IPS DF 19.7 (cell line): ENCODE measurements around the gene IFNGR1.
"Not testable (repeated sequence)": the region's sequence is repeated elsewhere in the genome, so short reads cannot be mapped to it uniquely, and the experiment has no call there.

ENCODE experiments used
- DNase-seq: peaks from one replicate; pipeline ENCODE4 v3.0.0-alpha.2; 2013; ENCODE audit warnings: low read depth, low spot score

The IFNGR1 gene

GRCh38 chr6:137218917-137219663 is at the start of gene IFNGR1:
TSS of gene IFNGR1 (minus strand) at chr6:137219385. CDS start at chr6:137219327, 58 bp downstream.
- DNase-seq, result peak; percentile 47

- no peak for DNase-seq
These were observed 49.7 kb upstream of the IFNGR1 start for GRCh38 chr6:137268911-137269310.

DNA sequence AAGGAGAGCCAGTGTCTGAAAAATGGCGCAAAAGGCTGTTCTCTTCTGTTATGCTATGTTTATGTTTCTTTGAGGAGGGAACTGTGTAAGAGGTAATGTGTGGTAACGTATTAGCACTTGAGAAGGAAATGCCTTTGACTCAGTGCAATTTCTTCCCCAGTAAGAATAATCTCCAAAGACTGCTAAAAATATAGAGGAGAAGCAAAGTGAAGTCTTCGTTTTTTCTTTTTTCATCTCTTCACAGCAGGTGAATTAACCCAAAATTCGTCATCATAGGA is 47.1 kb upstream of the IFNGR1 start:
- DNase-seq, result no peak

- DNase-seq, result no peak
These were observed 46.5 kb upstream of the IFNGR1 start for GRCh38 chr6:137265561-137266308.

GRCh38 chr6:137264311-137265075 is 45.3 kb upstream of the IFNGR1 start:
- DNase-seq, result no peak

GRCh38 chr6:137261761-137262160 is 42.6 kb upstream of the IFNGR1 start:
- no peak for DNase-seq

- DNase-seq, result no peak
These were observed 42.2 kb upstream of the IFNGR1 start for GRCh38 chr6:137261361-137261760.

DNA sequence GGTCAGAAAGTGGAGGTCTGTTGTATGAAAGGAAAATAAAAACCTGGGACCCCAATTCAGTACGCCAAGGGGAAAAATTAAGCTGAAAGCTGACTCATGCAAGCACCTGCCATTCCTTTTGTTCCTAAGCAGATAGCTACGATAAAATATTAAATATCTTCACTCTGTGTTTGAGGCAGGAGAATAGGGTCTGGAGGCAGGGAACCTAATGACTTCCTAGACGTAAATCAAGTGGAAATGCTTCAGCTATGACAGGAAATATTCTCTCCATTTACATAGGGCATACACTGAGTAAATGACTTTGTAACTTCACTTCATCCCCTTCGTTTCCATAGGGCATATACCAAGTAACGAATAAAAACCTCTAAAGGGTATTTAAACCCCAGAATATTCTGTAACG is 41.0 kb upstream of the IFNGR1 start:
- no peak for DNase-seq

GRCh38 chr6:137259349-137259748 is 40.2 kb upstream of the IFNGR1 start:
- no peak for DNase-seq

- DNase-seq, result no peak
These were observed 39.0 kb upstream of the IFNGR1 start for GRCh38 chr6:137258170-137258569.

GRCh38 chr6:137256350-137257103 is 37.3 kb upstream of the IFNGR1 start:
- DNase-seq, result no peak

DNA sequence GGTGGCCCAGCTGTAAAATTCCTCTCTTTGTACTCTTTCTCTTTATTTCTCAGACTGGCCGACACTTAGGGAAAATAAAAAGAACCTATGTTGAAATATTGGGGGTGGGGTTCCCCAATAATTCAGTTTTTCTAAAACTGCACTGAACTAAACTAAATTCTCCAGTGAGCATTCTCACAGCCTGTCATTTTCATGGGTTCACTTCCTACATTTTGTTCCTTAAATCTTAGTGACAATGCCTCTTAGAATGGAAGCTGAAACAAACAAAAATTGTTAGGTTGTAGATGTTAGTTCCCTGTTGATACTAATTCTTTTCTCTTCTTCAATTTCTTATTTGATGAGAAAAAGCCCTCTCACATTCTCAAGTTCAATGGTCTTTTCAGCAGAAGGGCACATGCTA is 35.8 kb upstream of the IFNGR1 start:
- DNase-seq, result no peak

- DNase-seq, result not testable (repeated sequence)
These were observed 35.2 kb upstream of the IFNGR1 start for GRCh38 chr6:137254430-137254829.

DNA sequence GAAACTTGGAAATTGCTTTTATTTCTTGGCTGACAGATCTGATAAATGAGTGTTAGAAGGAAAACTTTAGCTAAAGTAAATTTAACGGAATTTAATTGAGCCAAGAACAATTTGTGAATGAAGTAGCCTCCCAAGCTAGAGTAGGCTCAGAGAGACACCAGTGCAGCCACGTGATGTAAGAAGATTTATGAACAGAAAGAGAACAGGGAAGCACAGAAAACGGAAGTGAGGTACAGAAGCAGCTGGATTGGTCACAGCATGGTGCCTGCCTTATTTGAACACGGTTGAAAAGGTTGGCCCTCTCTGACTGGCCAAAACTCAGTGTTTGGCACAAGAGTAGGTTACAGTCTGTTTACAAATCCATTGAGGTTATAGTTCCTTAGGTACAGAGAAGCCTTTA is 29.5 kb upstream of the IFNGR1 start:
- no peak for DNase-seq

GRCh38 chr6:137247724-137248123 is 28.5 kb upstream of the IFNGR1 start:
- no peak for DNase-seq

DNA sequence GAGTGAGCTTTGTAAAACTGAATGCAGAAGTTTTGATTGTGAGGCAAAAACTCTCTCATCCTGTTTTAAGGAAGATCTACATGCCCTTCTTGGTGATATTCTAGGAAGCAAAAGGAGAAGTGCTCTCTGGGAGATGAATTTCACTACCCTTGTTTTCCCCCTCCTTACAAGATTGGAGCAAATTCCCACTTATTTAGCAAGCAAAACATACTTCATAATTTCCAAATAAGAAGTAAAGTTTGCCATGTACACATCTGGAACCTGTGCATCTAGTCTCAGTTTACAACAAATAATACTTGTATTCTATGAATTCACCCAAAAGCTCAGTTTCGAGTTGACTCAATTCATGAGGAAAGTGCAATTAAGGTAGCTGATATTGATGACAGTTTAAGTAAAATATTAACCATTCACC is 27.6 kb upstream of the IFNGR1 start:
- no peak for DNase-seq

DNA sequence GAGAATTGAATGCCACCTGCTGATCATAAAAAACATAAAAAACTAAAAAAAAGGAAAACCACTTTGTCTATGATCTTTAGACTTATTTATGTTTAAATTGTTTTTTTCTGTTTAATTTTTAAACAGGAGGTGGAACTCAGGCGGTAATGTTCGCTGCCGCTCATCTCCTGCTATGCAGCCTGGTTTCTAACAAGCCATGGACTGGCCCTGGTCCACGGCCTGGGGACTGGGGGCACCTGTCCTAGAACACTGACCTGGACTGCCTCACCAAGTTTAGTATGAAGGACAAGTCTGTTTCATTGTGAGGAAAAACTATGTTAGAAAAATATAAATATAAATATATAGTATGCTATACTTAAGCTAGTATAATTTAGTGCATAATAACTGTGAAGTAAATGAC is 27.0 kb upstream of the IFNGR1 start:
- no peak for DNase-seq

DNA sequence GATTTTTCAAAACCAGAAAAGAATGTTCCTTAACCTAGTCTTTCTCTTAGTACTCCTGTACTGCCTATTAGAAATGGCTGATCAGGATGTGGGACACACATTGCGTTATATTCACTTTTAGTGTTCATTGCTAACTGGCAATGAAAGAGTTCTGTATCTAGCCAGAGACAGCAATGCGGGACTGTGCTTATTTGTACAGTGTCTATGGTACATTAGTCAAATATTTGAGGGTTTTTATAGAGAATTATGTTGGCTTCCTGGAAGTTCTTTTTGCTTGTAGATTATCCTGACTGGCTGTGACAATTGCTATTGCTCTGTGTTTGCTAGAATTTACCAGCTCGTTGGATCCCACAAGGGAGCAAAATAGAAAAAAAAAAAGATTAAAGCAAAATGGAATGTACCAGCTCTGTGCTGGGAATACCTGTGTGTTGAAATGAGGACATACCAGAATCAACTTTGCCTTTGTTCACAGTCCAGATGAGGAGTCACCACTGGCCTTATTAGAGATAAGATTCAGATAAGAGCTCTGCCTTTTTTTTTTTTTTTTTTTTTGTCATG is 22.4 kb upstream of the IFNGR1 start:
- DNase-seq, result no peak

- no peak for DNase-seq
These were observed 21.0 kb upstream of the IFNGR1 start for GRCh38 chr6:137240168-137240567.

GRCh38 chr6:137237413-137238170 is 18.4 kb upstream of the IFNGR1 start:
- no peak for DNase-seq
